ENCODE results near the gene ADIPOR2. TPM values are rescaled to one million over a fixed set of nuclear protein-coding genes. Genes with fewer than 3 reads are reported as not detected.

ADIPOR2 gene
- total RNA-seq, 1 experiment from 2014 or later = 42.1 TPM

- no peak for DNase-seq (ENCODE audit: low spot score)
These were observed 83.2 kb downstream of the ADIPOR2 start for GRCh38 chr12:1773937-1774655.

- peak; percentile 7 for DNase-seq (ENCODE audit: low spot score)
These were observed 85.5 kb downstream of the ADIPOR2 start for GRCh38 chr12:1776170-1776921.

DNA sequence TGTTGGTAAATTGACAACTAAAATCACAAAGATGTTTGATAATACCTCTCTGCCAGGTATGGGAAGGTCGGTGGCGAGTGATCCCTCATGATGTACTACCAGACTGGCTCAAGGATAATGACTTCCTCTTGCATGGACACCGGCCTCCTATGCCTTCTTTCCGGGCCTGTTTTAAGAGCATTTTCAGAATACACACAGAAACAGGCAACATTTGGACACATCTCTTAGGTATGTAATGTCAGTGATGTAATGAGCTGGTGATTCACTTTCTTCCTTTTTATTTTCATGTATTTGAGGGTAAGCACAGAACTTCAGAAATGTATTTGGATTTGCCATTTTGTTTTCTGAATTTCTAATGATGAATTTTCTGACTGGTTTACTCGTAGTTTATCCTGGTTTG is 86.9 kb downstream of the ADIPOR2 start:
- no peak for DNase-seq (ENCODE audit: low spot score)

- no peak for DNase-seq (ENCODE audit: low spot score)
These were observed 88.0 kb downstream of the ADIPOR2 start for GRCh38 chr12:1778911-1779310.

GRCh38 chr12:1779783-1780182 is 88.9 kb downstream of the ADIPOR2 start:
- DNase-seq (ENCODE audit: low spot score) = no peak

DNA sequence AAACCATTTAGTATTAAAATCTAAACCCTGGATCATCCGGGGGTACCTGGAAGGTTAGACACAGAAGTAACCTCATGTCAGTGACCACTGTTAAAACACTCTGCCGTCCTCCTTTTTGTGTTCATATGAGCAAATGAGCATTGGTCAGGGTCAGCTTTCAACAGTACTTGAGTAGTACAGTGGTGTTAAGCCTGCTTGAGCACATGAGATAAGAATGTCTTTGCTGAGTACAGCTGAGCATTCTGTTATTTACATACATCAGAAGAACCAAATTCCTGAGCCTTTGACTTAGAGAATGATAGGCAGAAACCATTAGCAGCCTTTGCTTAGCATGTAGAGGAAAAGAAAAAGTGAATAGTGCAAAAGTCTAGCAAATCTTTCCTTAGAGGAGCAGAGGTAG is 90.9 kb downstream of the ADIPOR2 start:
- no peak for DNase-seq (ENCODE audit: low spot score)

GRCh38 chr12:1782215-1782614 is 91.3 kb downstream of the ADIPOR2 start:
- no peak for DNase-seq (ENCODE audit: low spot score)

GRCh38 chr12:1787714-1788113 is 96.8 kb downstream of the ADIPOR2 start:
- no peak for DNase-seq (ENCODE audit: low spot score)

DNA sequence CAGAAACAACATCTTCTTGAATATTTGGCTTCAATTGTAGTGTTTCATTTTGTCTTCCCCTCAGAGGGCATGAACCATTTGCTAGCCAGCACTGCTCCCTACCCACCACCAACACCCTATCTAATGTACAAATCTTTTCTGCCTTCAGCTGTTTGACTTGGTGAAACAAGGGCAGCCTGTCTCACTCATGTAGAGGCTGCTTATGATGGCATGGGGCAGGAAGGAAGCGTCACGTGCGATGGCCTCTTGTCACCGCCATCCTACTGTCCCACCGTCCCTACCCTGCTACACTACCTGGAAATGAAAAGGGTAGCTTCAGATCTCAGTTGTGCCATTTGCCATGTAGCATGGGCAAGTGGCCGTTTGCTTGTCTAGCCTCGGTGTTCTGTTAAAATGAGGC is 99.6 kb downstream of the ADIPOR2 start:
- DNase-seq (ENCODE audit: low spot score) = peak; percentile 5

GRCh38 chr12:1791104-1791841 is 100.4 kb downstream of the ADIPOR2 start:
- peak; percentile 64 for DNase-seq (ENCODE audit: low spot score)

- no peak for DNase-seq (ENCODE audit: low spot score)
These were observed 101.5 kb downstream of the ADIPOR2 start for GRCh38 chr12:1792406-1792805.

DNA sequence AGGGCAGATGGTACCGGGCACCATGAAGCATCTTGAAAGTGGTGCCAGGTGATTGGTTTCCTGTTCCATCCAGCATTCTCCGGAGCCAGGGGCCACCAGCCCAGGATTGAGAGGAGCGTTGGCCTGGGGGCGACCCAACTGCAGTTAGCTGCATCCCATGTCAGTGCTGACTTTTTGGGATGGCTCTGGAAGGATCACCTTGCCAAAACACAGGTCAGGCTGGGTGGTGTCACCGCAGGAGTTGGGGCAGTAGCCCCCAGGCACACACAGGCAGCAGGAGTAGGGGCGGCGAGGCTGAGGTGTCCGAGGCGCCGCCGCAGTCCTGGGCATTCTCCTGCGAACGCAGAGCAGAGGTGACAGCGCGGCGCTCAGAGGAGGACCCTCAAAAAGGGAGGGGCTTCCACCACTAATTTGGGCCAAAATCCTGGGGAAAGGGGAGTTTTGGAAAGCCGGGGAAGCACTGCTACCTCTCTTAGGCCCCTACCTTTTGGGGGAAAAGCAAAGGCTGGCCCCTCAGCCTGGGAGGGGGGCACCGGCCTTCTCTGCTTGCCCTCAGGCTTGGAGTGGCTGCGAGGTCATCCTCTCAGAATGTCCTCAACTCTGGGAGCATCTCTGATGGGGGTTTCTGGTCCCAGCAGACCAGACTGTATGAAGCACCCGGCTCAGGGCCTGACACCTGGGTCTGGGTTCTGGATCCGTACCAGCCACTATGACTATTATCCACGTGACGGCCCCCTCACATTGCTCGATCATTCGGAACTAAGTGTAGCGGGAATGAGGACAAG is 102.7 kb downstream of the ADIPOR2 start:
- DNase-seq (ENCODE audit: low spot score) = no peak

GRCh38 chr12:1794440-1795090 is 103.7 kb downstream of the ADIPOR2 start:
- no peak for DNase-seq (ENCODE audit: low spot score)

DNA sequence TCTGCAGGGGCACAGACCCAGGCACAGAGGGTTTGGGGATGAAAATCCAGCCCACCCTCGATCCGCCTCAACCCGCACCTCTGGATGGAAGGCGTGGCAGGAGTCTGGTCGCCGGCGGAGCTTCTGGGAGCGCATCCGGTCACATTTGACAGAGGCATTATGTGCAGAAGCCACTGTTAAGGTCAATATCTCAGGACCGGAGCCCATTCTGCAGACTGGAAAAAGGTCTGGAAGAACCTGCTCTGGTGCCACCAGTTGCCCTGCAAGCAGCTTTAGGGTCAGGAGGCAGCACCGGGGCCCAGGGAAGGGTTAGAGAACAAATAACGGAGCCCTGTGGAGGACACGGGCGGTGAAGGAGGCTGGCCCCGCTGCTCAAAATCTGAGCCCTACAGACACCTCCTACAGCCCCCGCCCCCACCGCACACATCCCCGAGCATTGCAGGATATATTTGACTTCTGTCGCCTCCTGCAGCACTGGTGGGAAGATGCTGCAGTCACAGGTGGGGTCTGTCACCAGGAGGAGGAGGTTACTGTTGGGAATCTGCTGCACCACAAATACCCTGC is 104.4 kb downstream of the ADIPOR2 start:
- DNase-seq (ENCODE audit: low spot score) = no peak

DNA sequence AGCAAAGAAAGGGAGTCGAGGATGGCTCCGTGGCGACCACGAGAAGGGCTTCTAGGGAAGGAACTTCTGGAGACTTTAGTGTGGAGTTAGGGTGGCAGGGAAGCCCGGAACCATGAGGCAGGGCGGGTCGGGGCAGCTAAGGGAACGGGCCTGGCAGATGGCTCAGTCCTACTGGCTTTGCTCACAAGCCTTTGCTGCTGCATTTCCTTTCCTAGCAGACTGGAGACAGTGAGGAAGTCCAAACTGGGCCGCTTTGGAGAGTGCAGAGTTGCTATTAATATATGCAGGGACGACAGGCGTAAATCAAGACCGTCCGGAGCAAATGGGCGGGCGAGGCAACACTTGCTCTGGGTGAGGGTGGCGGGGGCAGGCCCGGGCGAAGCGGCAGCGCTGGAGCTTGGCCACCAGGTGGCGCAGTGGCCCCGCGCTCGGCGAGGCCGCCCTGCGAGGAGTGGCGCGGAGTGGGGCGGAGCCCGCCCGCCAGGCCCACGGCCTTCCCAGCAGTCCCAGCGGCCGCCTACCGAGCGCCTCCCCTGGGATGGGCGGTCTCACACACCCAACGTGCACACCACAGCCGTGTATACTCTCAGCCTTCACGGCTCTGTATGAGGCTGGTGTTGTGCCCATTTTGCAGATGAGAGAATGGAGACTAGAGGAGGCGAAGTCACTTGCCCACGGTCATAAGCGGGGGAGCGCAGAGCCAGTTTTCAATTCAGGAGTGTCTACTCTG is 105.1 kb downstream of the ADIPOR2 start:
- DNase-seq (ENCODE audit: low spot score) = peak; percentile 82

DNA sequence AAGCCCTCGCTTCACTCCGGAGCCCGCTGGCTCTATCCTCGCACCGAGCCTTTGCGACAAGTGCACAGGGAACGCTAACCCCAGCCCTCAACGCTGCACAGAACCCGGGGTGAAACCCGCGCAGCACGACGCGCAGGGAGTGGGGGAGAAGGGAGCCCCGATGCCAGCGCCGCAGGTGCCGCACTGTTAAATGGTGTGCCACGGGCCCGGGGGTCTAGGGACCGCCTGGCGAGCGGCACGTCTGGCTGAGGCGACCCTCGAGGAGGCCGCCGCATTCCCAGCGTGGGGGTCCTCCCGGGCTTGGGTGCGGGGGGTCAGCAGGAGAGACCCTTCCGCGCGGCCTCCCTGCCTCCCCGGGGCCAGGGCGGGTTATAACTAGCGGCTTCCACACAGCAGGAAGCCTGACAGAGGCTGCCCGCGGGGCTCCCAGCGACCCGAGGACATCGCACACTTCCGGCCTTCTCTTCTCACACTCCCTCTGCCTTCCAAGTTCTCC is 105.7 kb downstream of the ADIPOR2 start:
- DNase-seq (ENCODE audit: low spot score) = no peak

- DNase-seq (ENCODE audit: low spot score) = no peak
These were observed 106.4 kb downstream of the ADIPOR2 start for GRCh38 chr12:1797011-1797901.

DNA sequence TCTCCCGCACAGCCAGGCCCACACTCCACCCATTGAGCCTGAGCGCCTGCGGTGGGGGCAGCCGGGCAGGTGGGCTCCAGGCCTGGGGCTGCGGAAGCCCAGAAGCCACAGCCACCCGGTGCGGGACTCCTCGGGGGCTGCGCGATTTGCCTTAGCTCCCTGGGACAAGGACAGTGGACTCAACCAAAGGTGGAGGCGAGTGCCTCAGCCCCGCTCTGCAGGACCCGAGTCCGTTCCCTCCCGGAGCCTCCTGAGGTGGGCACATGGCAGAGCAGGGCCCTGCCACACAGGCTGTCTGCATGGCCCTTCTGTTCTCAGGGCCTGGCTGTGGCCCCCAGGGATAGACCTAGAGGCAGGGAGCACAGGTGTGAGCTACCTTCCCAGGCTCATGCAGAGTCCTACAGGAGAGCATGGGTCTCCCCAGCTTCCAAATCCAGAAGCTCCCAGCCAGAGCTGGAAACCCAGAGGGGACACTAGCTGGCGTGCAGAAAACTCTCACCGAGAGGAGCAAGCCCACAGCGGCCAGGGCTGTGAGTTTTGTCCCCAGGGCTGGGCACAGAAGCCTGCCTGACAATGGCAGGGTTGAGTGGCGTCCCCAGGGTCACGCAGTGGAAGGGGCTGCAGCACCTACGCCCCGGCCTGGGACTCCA is 107.2 kb downstream of the ADIPOR2 start:
- DNase-seq (ENCODE audit: low spot score) = no peak

- DNase-seq (ENCODE audit: low spot score) = no peak
These were observed 107.8 kb downstream of the ADIPOR2 start for GRCh38 chr12:1798641-1799020.
